Stimulated activated CD4-positive, alpha-beta T cell treated with anti-CD3 and anti-CD28 coated beads, Interleukin-12 subunit alpha, Interleukin-12 subunit beta, amount 100 ng/mL, for 48 hours (primary cell): ENCODE data around the gene UROC1.

Source experiments
- DNase-seq, 3 donors: peaks; one replicate each; pipeline ENCODE4 v3.0.0-alpha.2; 2020; ENCODE audit warnings: low read depth in 2 of 3, low spot score in 1 of 3

Gene UROC1

DNA sequence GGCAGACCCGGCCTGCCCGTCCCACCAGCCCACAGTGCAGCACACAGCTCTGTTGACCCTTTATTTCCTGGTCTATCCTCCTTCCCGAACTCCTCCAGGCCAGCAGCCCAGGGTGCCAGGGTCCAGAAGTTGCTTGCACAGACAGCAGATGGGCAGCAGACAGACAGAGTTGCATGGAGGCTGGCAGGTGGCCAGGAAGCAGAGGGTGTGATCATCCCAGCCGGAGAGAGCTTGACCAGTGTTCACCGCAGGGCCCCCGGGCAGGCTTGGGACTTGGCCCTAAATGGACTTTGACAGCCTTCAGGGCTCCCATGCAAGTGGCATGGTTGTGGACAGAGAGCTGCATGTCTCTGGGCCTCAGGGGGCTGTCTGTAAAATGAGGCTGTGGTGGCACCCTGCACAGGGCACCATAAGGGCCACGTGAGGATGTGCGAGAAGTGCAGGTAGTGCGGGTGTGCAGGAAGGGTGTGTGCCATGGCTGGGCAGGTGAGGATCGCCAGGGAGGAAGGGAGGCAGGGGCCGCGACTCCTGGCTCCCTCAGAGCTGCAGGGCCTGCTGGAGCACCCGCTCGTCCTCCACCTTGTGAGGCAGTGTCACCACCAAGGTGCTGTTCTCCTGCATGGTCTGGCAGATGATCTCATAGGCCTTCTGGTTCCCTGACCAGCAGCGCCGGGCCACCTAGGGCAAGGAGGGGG, 35.6 kb downstream of the UROC1 start:
- no peak for DNase-seq

DNA sequence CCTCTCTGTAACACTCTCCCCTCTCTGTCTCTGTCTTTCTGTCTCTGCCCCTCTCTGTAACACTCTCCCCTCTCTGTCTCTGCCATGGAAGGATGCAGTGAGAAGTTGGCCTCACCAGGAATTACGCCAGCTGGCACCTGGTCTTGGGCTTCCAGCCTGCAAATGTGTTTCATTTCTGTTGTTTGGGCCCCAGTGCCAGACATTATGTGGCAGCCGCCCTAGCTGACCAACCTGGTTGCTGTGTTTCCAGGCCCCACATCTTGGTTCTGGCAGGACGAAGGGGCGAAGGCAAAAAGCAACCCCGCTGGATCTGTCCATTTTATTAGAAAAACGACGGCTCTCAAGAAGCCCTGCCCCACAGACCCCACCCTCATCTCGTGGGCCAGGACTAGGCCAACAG, 36.7 kb downstream of the UROC1 start:
- DNase-seq: no peak

- no peak for DNase-seq
Measured at GRCh38 chr3:126480206-126480605, 37.4 kb downstream of the UROC1 start.

- DNase-seq: no peak
Measured at GRCh38 chr3:126479642-126480041, 37.9 kb downstream of the UROC1 start.

DNA sequence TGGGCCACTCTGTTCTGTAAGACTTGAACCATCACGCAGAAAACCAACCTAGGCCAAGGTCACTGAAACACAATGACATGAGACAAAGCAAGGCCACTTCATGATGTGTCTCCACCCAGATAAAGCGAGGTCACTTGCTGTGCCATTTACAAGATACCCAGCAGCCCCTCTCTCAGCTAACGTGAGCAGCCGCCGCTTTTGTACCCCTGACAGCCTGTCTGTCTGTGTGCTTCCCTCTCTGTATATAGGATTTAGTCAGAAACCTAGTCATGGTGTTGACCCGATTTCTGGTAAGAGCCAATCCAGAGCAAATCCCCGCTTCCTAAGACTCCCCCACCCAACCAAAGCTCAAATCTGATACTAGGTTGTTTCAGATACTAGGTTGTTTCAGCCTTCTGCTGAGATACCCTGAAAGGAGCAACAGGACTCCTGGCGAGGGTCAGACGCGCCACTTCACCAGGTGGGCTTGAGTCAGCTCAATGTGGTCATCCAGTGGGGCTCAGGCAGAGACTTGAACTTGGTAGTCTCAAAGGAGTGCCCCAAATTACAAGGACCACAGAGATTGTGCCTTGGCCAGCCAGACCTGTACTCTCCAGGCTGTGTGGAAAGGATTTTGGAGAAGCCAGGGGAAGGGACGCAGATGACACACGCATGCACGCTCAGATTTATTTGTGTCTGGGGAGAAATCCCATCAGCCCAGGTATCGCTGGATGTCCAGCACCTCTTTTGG, 38.8 kb downstream of the UROC1 start:
- DNase-seq: no peak

DNA sequence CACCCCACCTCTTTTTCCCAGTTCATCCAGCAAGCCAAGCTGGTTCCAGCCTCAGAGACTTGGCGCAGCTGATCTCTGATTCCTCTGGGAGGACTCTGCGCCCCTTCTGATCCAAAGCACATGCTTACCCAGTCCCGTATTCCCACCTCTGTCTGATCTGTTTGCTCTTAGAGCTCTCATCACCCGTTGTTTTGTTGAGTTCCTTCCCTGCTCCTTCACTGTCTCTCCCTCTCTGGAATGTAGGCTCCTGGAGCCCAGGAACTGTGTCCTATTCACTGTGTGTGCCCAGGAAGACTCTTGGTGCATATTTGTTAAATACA, 40.6 kb downstream of the UROC1 start:
- DNase-seq: no peak

DNA sequence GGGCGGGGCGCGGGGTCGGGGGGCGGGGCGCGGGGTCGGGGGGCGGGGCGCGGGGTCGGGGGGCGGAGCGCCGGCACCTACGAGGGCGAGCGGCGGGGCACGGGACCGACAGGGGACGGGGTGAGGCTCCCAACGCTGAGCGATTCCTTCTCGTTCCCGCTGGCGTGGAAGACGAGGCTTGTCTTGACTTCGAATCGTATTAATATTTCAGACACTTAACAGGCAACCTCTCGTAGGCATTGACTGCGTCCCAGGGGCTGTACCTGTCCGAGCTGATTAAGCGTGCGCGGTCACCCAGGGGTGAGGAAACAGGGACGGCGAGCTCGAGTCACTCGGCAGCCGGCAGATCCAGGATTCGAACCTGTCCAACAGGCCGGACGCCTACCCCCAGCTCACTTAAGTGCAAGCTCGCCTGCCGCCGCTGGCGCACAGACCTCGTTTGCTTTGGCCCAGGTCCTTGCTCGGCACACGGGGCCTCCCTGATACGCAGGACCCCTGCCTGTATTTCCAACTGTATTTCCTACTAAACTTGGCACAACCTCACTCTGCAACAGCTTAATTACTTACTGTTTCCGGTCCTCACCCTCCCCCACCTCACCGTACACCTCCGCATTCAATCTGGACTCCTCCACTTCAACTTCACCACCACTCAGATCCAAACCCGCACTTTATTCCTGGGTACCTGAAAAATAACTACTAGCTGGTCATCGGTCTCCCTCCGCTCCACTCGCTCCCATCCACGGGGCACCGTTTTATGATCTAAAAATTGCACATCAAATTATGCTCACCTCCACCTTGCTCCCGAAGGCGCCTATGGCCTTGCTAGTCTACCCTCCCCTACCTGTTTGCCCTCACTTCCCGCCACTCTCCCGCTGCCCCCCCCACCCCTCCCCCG, 41.2 kb downstream of the UROC1 start:
- peak in 1 of 3 donors; percentile 45 for DNase-seq

DNA sequence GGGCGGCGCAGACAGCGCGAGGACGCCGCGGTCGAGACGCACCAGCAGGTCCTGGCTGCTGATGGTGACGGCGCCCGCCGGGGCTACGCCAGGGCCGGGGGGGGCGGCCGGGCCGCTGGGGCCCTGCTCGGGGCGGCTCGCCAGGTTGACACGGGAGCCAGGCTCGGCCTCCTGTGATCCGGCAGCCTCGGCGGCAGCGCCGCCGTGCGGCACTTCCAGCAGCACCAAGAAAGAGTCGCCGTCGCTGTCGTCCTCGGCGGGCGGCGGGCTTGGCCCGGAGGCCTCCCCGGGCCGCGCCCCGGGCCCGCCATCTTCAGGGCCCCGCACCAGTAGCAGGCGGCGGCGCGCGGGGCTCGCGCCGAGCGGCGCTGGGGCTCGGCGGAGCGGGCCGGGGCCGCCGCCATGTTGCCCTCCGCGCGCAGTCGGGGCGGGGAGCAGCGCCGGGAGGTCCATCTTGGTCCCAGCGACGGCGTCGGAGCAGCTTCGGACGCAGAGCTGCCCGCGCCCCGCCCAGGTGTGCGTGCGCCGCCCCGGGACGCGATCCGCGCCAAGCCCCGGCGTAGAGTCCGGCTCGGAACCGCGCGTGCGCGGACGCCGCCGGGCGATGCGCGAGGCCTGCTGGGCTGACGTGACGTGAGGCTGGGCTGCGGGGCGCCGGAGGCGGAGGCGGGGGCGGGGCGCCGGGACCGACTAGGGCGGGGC, 42.0 kb downstream of the UROC1 start, which contains the start of gene ZXDC:
Gene ZXDC (minus strand): TSS at position 479 of the 702 bp plus-strand sequence. CDS start 26 bp downstream, at position 453.
- peak; percentile 73 to 89 (median 87) for DNase-seq

- peak; percentile 5 to 23 (median 15) for DNase-seq
Measured at GRCh38 chr3:126474498-126475412, 42.8 kb downstream of the UROC1 start.

- no peak for DNase-seq
Measured at GRCh38 chr3:126473292-126474168, 44.0 kb downstream of the UROC1 start.

GRCh38 chr3:126472277-126473006, 45.1 kb downstream of the UROC1 start:
- DNase-seq: no peak

DNA sequence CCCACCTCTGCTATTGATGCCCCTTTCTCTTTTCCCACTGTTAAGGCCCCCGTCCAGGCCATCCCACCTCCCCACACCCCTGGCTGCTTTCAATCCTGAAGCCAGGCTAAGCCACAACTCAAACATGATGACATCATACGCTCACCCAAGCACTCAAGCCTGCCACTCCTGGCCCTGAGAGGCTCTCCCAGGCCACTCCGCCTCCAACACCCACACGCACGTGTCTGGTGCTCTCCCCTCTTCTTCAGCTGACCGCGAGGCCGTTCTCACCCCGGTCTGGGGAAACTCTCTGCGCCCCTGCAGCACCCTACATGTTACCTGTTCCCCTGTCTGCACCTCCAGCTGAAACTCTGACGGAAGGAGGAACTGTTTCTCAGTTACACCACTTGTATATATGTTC, 48.1 kb downstream of the UROC1 start:
- DNase-seq: no peak

- DNase-seq: no peak
Measured at GRCh38 chr3:126468028-126468891, 49.3 kb downstream of the UROC1 start.

GRCh38 chr3:126467611-126467955, 50.0 kb downstream of the UROC1 start:
- no peak for DNase-seq

DNA sequence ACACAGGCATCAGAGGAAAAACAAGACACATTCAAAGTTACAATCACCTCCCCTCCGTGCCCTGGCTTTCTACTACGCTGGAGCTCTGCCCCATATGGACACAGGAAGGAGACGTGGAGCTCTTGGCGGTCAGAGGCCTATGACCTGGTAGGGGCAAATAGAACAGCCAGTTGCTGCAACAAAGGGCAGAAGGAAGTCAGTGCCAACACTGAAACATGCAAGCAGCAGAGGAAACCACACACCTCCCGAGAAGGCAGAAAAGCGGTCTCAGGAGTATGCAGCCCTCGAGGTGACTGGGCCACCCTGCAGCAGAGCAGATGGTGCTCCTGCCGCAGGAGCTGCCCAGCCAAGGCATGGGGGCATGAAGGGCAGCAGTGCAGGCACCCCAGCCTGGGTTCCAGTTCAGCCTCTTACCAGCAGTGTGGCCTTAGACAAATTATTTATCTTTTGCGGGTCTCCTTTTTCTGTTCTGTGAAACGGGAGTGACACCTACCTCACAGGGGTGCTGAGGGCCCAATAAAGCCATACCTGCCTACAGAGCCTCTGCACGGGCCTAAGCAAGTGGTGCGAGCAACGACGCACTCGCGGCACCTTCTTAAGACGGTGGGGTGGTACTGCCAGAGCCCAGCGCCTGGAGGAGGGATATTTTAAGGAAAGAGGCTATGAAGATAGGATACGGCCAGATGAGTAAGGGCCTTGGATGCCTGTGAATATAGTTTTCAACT, 50.5 kb downstream of the UROC1 start:
- no peak for DNase-seq

DNA sequence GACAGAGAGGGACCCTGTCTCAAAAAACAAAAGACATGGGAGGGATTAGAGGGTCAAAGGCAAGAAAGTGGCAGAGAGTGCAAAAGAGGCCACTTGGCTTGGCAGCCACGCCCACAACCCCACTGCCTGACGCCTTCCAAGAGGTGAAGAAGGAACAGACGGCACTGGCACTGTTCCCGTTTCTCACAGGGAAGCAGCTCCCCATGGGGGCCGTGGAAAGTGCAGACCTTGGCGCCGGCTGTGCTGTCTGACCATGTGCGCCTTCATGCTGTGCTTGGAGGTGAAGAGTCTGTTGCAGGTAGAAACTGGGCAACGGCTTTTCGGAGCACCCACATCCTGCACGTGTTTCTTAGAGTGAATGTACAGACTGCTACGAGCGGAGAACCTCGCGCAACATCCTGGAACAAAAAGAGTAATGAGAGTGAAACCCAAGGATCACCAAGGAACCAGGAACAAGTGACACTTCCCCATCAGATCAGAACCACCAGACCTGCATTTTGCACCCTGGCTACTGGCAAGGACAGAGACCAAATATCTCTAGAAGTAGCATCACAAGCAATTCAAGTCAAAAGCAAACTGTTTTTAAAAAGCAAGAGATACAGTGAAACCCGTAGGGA, 51.5 kb downstream of the UROC1 start:
- no peak for DNase-seq

GRCh38 chr3:126464997-126465396, 52.6 kb downstream of the UROC1 start:
- no peak for DNase-seq
